Stimulated activated CD8-positive, alpha-beta memory T cell treated with anti-CD3 and anti-CD28 coated beads, Interleukin-4, amount 100 ng/mL, for 48 hours (primary cell): Measurements from ENCODE around the gene IP6K3.

Experiments
- DNase-seq: peaks from one replicate; pipeline ENCODE4 v3.0.0-alpha.2; 2020

Gene IP6K3

DNA sequence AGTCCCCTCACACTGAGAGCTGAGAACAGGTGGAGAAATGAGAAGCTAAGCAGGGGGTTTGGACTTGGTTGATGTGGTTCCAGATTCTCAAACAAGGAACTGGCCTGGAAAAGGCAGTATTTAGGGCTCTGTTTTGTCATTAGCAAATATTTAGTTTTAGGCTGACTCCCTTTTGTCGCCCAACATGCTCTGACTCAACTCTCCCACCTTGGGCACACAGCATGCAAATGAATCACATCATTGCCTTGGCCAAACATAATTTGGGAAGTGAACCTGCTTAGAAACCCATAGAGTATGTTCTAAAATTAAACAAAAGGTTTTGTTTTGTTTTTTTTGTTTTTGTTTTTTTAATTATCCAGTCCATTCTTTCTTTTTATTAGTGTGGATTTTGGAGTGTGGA lies 25.7 kb downstream of the IP6K3 start:
- DNase-seq: no peak

DNA sequence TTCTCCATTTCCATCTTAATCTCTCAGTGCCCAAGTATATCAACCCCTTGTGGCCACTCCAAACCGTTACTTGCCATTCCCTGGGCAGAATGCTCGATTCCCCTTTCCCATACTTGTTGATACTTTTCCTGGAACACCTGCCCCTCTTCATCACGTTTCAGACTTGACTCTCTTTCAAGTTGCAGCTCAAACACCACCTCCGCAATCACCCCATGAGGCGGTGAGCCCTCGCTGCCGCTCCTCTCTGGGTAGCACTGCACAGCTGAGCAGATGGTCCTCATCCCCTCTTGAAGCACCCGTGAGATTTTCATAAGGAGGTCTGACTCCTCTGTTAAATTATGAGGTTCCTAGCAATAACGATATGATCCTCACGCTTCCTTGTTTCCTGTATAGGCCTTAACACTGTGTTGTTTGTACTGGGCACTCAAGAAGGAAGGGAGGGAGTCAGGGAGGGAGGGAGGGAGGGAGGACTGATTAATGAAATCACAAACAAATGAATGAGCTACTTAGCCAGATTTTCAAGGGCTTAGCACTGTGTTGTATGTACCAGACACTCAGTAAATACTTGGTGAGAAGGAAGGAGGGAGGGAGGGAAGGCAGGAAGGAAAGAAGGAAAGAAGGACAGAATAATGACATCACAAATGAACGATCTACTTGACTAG lies 27.2 kb downstream of the IP6K3 start:
- DNase-seq: no peak

DNA sequence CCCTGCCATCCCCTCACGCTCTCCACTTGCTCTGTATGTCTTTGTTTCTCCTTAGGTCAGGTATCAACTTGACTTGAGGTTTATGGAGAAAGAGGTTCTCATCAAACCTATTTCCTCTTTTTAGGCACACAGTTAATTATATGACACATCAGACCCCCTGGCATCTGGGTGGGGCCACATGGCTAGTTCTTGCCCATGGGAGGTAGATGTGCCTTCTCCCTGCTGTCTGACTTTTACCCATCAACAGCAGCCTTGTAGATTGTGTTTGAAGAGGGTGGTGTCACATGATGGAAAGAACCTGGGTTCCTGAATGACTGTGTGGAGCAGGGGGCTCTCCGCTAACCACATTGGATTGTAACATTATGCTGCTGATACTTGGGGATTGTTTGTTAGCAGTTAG lies 28.0 kb downstream of the IP6K3 start:
- DNase-seq: no peak

DNA sequence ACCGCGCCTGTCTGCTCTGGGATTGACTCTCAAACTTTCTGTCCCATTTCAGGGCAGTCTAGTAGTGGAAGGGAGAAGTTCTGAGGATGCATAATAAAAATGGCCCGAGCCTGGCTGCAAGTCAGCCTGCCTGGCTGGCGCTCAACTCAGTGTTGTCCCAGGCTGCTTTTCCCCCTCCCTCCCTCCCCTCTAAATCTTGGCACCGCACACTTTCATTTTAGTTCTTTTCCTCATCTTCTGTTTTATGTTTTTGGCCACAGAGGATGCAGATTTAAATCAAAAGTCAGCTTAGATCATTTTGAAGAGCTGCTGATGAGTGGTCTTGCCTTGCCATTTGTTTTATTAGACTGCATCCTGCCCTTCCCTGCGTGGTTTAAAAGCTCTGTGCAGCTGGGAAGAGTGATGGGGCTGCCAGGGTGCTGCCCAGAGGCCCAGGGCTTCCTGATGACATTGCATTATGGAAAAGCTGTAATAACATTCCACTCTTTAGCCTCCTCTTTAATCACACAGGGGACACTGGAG lies 28.7 kb downstream of the IP6K3 start:
- no peak for DNase-seq

DNA sequence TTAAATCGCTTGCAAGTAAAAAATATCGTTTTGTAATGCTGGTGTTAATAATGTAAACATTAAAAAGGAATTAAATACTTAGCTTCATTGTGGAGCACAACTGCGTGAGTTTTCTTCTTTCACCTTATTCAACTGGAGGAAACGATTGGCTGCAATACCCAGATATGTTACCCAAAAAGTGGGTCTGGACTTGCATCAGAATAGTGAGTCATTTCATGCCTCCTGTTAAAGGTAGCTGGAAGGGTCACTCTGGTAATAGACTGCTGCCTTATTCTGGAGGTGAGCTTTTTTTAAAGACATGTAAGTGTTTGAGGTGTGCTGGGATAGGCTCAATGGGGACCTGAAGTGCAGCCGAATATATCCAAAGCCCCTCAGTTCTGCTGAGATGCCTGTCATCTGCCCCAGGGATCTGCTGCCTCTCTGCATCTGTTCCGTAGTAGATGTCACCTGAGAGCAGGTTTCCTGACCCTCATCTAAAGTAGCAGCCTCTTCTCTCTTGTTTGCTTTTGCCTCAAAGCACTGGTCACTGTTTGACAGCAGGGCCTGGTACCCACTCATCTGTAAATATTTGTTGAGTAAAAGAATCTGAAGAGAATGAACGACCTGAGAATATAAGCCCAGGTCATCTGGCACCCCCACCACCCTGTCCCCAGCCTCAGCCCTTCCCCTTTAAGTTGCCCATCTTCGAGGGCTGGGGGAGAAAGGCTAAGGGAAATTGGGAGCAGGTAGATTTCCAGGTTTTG lies 29.6 kb downstream of the IP6K3 start:
- no peak for DNase-seq

DNA sequence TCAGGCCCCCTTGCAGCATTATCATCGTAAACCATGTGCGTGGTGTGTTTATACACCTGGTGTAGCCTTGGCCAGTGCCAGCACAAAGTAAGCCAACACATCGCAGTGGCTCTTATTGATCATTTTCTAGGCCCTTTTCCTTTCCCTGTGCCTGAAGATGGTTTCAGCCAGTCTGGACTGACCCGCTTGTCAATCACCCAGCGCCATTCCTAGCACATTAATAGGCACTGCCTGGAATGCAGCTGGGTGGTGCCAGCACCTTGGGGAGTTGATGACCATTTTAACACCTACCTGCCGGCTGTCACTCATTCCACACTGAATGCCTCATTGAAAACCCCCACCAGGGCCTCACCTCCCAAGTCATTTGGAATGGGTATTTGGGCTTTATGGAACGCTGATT lies 30.3 kb downstream of the IP6K3 start:
- no peak for DNase-seq

DNA sequence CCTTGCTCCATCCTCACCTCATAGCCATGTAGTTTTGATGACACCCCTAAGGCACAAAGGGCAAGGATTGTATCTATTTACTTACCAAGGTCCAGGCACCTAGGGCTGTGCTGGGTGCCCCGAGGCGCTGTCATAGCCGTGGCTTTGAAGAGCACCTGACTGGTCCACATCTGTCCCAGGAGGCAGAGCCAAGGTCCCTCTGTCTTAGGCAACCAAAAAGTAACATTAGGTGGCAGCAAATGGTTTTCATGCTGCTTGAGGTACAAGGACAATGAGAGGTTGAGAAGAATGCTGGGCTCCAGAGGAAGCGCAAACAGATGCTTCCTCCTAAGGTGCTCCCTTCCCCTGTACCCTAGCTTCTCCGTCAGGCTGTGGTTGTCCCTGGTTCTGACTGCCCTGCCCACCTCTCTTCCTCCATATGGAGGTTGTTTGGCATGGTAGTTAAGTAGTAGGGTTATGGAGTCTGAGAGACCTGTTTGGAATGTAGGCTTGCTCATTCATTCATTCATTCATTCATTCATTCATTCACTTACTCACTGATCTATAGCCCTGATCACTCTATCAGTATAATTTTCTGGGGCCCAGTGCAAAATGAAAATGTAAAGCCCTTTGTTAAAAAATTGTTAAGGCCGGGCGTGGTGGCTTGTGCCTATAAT lies 32.2 kb downstream of the IP6K3 start:
- DNase-seq: no peak

DNA sequence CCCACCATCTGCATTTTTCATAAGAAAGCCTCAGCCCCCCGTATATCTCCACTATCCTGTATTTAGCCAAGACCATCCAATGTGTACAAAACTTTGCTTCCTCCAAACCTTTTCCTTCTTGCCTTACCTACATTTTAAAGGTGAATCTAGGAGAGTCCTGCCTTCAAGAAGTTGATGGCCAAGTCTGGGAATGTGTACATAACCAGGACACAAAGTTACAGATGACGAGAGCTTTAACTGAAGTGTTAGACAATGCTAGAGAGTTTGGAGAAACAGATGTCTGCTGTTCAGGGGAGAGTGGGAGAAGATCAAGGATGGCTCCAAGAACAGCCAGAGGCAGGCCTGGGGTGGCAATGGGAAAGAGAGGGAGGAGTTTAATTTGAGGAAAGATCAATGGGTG lies 32.9 kb downstream of the IP6K3 start:
- DNase-seq: no peak

DNA sequence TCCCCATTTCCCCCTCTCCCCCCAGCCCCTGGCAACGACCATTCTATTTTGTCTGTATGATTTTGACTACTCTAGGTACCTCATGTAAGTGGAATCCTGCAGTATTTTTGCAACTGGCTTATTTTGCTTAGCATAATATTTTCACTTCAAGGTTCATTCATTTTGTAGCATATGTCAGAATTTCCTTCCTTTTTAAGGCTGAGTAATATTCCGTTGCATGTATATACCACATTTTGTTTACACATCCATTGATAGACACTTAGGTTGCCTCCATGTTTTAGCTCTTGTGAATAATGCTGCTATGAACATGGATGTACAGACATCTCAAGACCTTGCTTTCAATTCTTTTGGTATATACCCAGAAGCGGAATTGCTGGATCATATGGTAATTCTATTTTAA lies 33.8 kb downstream of the IP6K3 start:
- DNase-seq: no peak

DNA sequence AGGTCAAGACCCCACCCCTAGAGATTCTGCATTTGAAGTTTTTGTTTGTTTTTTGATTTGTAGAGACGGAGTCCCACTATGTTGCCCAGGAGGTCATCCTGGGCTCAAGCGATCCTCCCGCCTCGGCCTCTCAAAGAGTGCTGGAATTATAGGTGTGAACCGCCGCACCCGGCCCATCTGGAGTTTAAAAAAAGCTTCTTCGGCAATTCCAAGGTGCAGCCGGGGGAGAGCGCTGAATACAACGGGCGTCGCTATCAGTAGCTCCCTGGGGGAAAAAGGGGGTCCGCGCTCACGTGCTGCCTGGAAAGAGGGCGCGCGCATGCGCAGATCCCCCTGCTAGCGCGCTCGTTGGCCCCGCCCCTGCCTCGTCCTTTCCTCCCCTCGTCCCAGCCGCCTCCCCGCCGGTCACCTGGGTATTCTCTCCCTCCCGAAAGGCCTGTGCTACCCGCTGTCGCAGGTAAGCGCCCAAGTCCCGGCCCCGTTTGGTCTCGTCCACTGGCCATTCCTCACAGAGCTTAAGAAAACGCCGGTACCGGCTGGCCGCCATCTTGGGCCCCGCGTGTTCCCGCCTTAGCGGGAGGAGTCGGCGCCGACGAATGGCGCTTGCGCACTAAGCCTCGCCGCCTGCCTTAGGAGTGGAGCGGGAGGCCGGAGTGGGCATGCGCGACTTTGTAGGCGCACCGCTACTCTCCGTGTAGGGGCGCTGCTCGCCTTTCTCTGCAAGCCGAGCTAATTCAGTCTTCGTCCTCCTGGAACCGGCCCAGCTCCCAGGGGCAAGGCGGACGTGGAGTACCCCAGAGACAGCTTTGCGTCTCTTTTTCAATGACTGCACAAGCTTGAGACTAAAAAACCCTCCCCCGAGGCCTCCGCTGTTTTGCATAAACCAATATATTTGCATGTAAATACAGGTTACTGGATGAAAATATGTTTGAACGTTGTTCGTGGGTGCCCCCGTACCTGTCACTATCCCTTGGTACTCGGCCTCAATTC lies 35.3 kb downstream of the IP6K3 start, which contains the start of gene UQCC2:
UQCC2 (minus strand) TSS at position 561 of the 990 bp plus-strand sequence; CDS start at position 547, 14 bp downstream.
- peak; percentile 98 for DNase-seq

DNA sequence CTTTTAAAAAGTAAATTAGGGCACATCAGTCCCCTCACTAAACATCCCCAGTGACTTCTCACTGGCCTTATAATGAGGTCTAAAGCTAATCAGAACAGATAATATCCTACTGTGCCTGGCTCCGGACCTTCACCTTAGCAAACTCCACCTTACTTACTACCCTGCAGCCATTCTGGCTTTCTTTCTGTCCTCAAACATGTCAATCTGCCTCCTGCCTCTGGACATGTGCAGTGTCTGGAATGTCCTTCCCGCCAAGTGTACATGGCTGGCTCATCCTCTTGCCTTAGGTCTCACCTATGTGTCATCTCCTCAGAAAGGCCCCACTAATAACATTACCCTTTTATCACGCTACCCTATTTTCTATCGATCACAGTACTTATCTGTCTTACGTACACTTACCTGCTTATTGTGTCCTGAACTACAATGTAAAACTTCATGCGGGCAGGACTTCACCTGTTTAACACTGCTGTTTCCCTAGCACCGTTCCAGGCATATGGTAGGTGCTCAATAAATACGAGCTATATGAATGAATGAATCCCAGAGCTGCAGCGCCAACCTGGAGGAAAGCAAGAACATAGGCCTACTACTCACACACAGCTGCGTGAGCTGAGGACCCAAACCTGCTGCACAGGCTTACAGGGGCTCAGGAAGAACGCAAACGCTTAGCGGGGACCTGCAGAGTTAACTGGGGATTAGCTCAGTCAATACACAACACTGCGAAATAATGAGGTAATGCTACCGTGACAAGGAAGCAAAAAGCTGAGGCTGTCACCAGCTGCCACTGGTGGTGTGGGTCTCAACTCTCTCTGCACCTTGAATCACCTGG lies 36.2 kb downstream of the IP6K3 start:
- DNase-seq: no peak

DNA sequence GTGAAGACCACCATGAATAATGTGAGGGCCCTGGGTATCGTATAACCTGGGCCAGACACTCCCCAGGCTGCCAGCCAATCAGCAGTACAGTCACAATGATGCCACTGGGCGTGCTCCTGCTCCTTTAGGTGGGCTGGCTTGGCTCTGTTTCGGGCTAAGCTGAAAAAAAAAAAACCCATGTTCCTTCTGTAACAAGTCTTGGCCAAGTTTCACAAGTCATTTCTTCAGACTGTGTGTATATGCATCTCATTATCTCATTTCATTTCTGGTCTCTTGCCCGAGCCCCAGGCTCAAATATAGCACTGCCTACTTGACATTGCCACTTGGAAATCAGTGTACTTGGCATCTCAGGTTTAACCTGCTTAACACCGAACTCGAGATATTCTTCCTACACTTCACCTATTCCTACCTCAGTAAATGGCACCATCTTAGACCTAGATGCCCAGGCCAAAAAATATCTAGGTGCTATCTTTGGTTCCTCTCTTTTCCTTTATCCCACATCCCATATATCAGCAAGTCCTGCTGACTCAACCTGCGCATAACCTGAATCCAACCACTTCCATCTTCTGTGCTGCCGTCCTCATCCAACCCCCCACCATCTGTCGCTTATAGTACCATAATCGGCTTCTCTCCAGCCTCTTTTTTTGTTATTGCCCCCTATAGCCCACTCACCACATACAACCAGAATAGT lies 37.0 kb downstream of the IP6K3 start:
- no peak for DNase-seq

DNA sequence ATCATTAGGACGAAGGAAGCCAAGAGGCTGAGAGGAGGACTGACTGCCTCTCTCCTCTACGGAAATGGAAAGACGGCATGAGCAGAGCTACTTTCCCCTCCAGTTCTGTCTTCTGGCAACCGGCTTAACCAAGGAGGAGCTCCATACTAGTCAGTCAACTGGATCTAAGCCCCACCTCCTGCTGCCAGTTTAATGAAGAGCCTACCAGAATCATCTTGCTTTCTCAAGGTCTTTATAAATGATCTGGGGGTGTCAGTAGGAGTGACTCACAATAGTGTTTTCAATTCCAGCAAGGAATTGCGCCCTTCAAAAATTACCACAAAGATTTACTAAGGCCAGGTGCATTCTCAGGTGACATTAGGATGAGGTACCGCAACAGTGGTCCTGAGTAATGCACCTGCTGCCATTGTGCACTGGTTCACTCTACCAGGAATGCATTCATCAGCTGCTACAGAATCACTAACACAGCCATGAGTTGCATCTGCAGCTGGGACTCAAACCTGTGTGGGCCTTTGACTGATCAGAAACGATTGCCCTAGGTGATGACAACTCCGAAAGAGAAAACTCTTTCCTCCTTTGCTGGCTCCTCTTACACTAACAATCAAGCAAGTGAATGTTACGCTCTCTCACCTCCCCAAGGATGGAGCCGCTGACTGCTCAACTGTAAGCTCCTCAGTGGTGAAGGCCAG lies 38.0 kb downstream of the IP6K3 start:
- no peak for DNase-seq

DNA sequence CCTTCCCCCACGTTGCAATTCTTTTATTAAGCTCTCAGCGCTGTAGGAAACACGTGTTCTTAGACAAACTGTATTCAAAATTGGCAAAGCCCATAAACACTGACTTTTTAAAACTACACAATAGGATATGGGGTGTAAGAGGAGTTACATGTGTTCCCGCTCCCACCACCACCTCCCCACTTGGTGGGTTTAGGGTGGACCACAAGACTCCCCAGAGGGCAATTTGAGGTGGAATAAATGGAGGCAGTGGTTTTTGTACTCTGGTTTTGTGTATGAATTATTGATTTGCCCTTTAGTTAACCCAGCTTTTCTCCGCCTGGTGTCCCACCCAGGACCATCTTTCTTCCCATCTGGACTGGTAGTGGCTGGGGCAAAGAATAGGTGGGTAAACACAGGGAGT lies 38.9 kb downstream of the IP6K3 start:
- no peak for DNase-seq

DNA sequence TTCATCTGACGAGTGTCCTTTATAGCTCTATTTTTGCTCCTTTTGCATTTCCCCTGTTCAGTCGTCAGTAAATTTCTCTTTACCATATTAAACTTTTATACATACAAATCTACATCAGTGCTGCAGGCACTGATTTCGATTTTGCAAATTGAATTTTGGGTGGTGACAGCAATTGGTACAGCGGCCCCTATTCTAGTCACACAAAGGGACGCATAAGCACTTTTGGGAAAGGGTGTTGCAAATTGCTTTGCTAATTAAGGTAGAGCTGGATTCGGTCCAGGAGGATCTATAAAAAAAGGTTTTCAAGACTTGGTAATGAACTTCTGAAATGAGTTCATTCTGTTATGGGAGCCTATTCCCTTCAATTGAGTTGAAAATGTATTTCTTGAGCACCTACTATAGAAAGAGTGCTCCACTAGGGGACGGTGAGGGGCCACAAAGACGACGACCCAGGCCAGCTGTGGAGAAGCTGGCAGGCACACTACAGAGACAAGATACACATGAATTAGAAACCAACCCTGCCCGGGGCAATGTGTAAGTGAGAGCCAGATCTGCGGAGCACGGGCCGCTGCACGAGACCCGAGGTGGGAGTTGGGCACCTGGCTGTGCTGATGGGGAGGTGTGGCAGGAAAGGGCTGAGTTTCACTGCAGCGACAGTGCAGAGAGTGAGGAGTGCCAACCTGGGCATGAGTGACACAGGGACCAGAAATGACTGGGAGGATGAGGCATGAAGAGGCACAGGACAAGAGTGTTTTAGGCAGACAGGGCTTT lies 40.6 kb downstream of the IP6K3 start:
- no peak for DNase-seq

DNA sequence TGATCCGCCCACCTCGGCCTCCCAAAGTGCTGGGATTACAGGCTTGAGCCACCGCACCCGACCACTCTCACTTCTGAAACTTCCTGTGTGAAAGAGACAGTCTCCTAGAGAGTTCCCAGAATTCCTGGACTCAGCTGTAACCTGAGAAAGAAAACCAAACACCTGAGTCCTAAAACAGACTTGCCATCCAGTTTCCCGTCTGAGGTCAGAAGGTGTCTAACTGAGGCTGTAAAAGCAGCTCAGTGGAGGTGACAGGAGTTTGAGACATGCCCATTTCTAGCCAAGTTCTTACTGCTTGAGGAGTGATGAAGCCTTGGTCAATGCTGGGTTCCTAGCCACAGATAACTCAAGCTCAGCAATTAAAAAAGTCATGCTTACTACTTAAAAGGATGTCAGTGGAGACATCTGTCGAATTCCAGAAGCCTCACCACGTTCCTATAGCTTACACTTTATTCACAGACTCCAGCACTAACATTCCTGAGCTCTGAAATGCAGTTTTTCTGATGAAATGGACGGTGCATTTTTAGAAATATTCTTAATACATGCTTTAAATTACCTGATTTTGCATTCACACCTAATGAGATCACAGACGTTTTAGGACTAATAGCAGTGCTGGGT lies 41.3 kb downstream of the IP6K3 start:
- no peak for DNase-seq

DNA sequence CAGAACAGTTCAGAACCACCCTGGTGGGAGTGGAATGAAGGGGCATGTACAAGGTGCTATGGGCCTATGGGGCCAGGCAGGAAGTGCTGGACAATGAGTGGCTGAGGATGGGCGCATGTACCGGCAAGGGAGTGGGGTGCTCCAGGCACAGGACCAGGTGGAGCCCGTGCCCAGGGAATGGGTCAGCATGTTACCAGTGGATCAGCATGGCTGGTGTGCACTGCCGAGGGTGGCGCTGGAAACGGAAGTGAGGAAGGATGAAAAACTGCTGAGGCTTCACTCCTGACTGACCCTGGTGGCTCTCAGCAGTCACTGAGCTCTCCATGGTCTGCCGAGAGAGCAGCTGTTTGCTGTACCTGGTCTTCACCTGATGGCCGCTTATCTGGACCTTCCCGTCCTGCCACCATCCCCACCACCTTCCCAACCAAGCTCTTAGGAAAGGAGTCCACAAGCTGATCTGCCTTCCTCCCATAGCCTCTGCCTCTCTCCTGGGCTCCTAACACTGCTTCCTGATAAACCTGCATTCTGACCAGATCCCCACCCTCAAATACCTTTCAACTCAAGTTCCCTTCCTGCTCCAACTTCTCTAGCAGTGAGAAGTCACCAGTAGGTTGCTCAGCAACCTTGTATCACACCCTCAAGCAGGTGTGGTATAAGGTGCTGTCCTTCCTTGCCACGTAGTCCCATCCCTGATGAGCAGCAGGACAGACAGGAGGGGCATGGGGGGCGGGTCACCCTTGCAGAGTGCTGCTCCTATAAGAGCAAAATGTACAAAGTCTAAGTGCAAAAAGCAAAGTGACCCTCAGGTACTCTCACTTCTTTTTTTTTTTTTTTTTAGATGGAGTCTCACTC lies 42.3 kb downstream of the IP6K3 start:
- DNase-seq: no peak

DNA sequence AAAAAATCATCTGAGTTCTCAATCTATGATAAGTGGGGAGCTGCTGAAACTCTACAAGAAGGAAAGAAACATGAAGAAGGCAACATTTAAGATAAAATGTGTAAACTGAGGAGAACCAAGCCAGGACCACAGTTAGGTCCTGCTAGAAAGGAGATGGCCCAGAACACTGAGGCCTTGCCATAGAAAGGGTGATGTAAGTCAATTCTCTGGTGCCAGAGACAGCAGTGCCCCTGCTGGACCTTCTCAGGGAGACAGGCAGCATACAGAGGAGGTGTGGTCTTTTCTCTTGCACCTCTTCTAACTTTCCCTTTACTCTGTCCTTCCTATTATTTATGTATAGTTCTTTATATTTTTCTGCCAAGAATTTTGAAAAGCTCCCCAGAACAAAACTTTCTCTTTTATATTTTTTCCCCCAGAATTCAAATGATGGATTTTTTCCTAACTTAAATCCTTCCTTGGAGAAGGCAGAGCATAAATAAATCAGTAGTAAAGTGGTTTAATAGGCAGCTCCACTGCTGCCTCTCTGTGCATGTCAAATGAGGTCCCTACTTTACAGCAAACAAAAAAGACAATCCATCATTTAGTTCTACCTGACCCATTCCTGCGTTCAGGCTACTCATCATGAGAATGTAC lies 44.2 kb downstream of the IP6K3 start:
- no peak for DNase-seq
